ENCODE measurements around the gene APBB1.

Gene APBB1

GRCh38 chr11:6419009-6419631, at the start of gene APBB1:
TSS of gene APBB1 (minus strand) at chr11:6419094. CDS start at chr11:6411347, 7,747 bp downstream.
- DNase-seq: peak; percentile 64

- DNase-seq: no peak
Observed at GRCh38 chr11:6459099-6459450, 40.2 kb upstream of the APBB1 start.

- no peak for DNase-seq
Observed at GRCh38 chr11:6458352-6459098, 39.6 kb upstream of the APBB1 start.

- DNase-seq: no peak
Observed at GRCh38 chr11:6457581-6458320, 38.9 kb upstream of the APBB1 start.

GRCh38 chr11:6456361-6457073, 37.6 kb upstream of the APBB1 start:
- DNase-seq: no peak

- no peak for DNase-seq
Observed at GRCh38 chr11:6455070-6455469, 36.2 kb upstream of the APBB1 start.

GRCh38 chr11:6453152-6453551, 34.3 kb upstream of the APBB1 start:
- no peak for DNase-seq

GRCh38 chr11:6452219-6452618, 33.3 kb upstream of the APBB1 start:
- DNase-seq: no peak

GRCh38 chr11:6448574-6448973, 29.7 kb upstream of the APBB1 start:
- DNase-seq: no peak

- DNase-seq: peak; percentile 36
Observed at GRCh38 chr11:6443269-6444003, 24.5 kb upstream of the APBB1 start.

- no peak for DNase-seq
Observed at GRCh38 chr11:6442441-6442840, 23.5 kb upstream of the APBB1 start.

- no peak for DNase-seq
Observed at GRCh38 chr11:6440906-6441358, 22.0 kb upstream of the APBB1 start, which contains the start of gene HPX. TSS of gene HPX (minus strand) at chr11:6440987. CDS start at chr11:6440963, 24 bp downstream.

GRCh38 chr11:6438979-6439571, 20.2 kb upstream of the APBB1 start:
- DNase-seq: no peak

GRCh38 chr11:6437993-6438392, 19.1 kb upstream of the APBB1 start:
- DNase-seq: no peak

GRCh38 chr11:6437423-6437822, 18.5 kb upstream of the APBB1 start:
- DNase-seq: no peak

- no peak for DNase-seq
Observed at GRCh38 chr11:6433998-6434660, 15.2 kb upstream of the APBB1 start.

GRCh38 chr11:6431861-6432260, 13.0 kb upstream of the APBB1 start:
- no peak for DNase-seq

GRCh38 chr11:6427516-6427915, 8.6 kb upstream of the APBB1 start:
- DNase-seq: no peak

GRCh38 chr11:6420677-6421076, 1.8 kb upstream of the APBB1 start:
- DNase-seq: no peak

- DNase-seq: no peak
Observed at GRCh38 chr11:6418557-6419008, 311 bp downstream of the APBB1 start.

GRCh38 chr11:6417907-6418556, 862 bp downstream of the APBB1 start:
- no peak for DNase-seq

Measured in activated CD4-positive, alpha-beta T cell treated with anti-CD3 and anti-CD28 coated beads for 1 hour (primary cell).